Activated CD4-positive, alpha-beta T cell treated with anti-CD3 and anti-CD28 coated beads, Interleukin-2, amount 10 ng/mL, durations not matched to agents 7 days and 5 days (primary cell): ENCODE measurements around the gene DRICH1. TPM values are rescaled to one million over a fixed set of nuclear protein-coding genes. Genes with fewer than 3 reads are reported as not detected.
"Not testable (repeated sequence)": the region's sequence is repeated elsewhere in the genome, so short reads cannot be mapped to it uniquely, and the experiment has no call there.

ENCODE experiments used
- CTCF ChIA-PET: fragments of 350-600 bp; sonication (Branson Sonifier 250); formaldehyde crosslinking; loops from one replicate; lab custom pipeline; 2021; ENCODE audit warnings: antibody characterized with exemption; lab: Charles Lee
- POLR2A ChIA-PET: fragments of 350-600 bp; sonication (Branson Sonifier 250); formaldehyde crosslinking; loops from one replicate; lab custom pipeline; 2021; ENCODE audit warnings: antibody characterized with exemption; lab: Charles Lee
- DNase-seq: peaks from one replicate; pipeline ENCODE4 v3.0.0-alpha.2; 2020
- H3K27ac Mint-ChIP-seq: one replicate; pipeline ENCODE4 v1.8.0; 2021; ENCODE audit warnings: mild to moderate bottlenecking, moderate library complexity, mixed read lengths
- H3K27me3 Mint-ChIP-seq: one replicate; pipeline ENCODE4 v1.8.0; 2021; ENCODE audit warnings: mixed read lengths
- H3K36me3 Mint-ChIP-seq: one replicate; pipeline ENCODE4 v1.8.0; 2021; ENCODE audit warnings: low read depth, mixed read lengths
- H3K4me1 Mint-ChIP-seq: one replicate; pipeline ENCODE4 v1.8.0; 2021; ENCODE audit warnings: mixed read lengths
- H3K4me3 Mint-ChIP-seq: one replicate; pipeline ENCODE4 v1.8.0; 2021; ENCODE audit warnings: mild to moderate bottlenecking, moderate library complexity, mixed read lengths
- H3K9me3 Mint-ChIP-seq: one replicate; pipeline ENCODE4 v1.8.0; 2021; ENCODE audit warnings: mixed read lengths
- total RNA-seq, 2 experiments: library from RNA; stranded (reverse); gene quantifications; one replicate each; pipeline ENCODE4 v1.2.3, GENCODE V29; 2021

Gene DRICH1
- total RNA-seq, 2 experiments from 2014 or later: 1.2 to 1.8 TPM

DNA sequence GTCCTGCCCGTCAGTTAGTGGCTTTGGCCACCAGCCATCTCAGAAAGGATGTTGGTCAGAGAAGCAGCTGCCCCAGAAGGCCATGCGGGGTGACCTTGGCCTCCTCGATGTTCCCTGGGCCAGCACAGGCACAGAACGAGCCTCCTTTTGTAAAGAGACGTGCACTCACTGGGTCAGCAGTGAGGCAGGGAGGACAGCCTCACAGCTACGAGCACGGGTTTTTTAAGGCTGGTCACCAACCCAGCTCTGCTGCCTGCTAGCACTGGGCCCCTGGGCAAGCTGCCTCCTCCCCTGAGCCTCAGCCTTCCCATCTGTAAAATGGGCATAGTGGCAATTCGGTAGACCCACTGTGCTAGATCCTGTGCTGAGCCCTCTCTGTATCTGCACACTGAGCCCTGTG lies 62.8 kb downstream of the DRICH1 start:
- H3K27me3 Mint-ChIP-seq: peaks cover 24% of the 10 kb centered on the region
- no peaks in the 10 kb centered on the region for H3K9me3 Mint-ChIP-seq
- H3K27ac Mint-ChIP-seq: no peak overlapping the region
- H3K36me3 Mint-ChIP-seq: no peaks in the 10 kb centered on the region
- no peak overlapping the region for H3K4me3 Mint-ChIP-seq
- DNase-seq: no peak
- CTCF ChIA-PET: no interaction called here
- H3K4me1 Mint-ChIP-seq: peaks cover 6% of the 10 kb centered on the region
- POLR2A ChIA-PET: no interaction called here

DNA sequence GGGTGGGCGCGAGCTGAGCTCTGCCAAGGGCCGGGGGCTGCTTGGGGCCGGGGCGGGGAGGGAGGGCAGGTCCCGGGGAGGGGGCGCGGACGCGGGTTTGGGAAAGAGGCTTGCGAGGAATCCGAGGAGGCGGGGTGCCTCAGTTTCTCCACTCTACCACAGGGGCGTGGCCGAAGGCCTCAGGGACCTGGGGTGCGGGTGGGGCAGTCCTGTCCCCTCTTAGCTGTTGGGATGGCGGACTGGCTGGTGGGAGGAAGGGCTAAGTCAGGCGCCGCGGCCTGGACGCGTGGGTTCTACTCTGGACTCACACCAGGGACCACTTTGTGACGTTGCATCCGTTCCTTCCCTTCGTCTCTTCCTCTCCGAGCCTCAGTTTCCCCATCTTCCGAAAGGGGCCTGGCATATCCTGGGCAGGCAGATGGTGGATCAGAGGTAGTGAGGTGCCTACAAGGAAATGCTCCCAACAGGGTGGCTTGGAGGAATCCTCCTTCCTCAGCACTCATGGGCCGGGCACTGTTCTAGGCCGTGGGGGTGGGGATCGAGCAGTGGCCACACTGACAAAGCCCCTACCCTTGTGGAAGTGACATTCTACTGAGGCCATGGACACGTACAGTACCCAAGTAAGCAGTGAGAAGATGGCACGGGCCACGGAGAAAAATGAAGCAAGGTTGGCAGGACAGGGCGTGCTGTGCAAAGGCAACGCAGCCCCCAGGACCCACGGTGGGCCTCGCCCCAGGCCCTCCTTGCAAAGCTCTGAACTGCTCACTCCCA lies 65.2 kb downstream of the DRICH1 start:
- Mint-ChIP-seq H3K27me3 (peaks cover 24% of the 10 kb centered on the region), H3K4me3 (no peak overlapping the region), H3K27ac (no peak overlapping the region), H3K36me3 (no peaks in the 10 kb centered on the region), H3K4me1 (peaks cover 6% of the 10 kb centered on the region), H3K9me3 (no peaks in the 10 kb centered on the region)
- POLR2A ChIA-PET: no interaction called here
- no peak for DNase-seq
- CTCF ChIA-PET: interaction anchor here (0.6 to 0.7 kb wide), 2 partner anchors 14 to 131 kb away, joined by 3 read pairs; partner anchors contain the start of gene IGLL1

DNA sequence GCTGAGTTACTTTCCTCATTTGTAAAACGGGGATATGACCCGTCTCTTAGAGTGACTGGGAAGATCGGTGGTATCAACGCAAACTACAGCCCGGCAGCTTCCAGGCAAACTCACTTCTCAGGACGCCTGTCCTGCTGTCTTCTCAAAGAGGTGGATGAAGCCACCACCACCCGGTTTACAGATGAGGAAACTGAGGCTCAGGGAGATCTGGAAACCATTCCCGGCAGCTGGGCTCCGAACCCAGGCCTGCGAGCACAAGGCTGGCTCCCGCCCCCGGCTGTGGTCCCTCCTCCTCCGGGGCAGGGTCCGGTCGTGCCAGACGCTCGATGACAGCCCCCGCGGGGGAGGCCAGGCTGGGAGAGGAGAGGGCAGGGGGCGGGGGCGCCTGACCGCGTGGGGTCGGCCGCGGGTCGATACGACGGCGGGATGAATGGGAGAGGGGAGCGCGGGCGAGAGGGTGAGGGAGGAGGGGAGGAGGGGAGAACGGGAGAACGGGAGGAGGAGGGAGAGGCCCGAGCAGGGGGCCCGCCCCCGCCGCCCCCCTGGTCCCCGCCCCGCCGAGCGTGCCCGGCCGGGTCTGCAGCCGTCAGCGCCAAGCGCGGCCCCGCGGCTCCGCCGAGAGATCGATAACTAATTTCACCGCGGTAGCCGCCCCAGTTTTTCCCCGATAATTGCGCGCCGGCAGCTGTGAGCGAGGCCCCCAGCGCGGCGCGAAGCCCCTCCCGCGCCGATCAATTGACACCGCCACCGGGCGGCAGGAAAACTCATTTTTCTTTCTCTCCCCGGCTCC lies 66.0 kb downstream of the DRICH1 start:
- Mint-ChIP-seq H3K4me3 (peak overlapping the region; percentile 22), H3K4me1 (peaks cover 6% of the 10 kb centered on the region), H3K27me3 (peaks cover 24% of the 10 kb centered on the region), H3K27ac (no peak overlapping the region), H3K36me3 (no peaks in the 10 kb centered on the region), H3K9me3 (no peaks in the 10 kb centered on the region)
- ChIA-PET CTCF (interaction anchor here (0.7 kb wide), 1 partner anchor 132 kb away, joined by 3 read pairs; no protein-coding TSS in a partner anchor), POLR2A (no interaction called here)
- DNase-seq: no peak

DNA sequence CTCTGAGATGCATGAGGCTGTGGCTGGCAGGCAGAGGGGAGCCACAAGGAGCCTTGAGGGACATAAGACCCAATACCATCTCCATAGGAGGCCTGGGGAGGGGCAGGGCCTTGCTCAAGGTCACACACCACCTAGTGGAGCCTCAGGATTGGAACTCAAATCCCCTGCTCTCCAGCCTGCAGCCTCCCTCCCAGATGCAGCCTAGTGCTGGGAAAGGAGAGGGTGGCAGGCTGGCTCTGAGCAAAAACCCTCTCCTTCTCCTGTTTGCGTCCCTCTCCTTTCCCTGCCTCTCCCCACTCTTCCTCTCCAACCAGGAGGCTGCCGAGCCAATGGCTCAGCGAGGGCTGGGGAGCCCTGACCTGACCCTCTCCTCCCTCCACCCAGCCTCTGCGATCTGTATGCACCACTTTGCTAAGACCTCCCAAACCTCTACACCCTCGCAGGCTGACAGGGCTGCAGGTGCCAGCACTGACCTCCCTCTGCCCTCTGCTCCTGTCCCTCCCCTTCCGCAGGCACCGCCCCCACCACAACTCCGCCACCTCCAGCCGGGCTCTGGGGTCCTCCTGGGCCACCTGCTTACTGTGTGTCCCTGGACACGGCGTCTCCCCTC lies 66.7 kb downstream of the DRICH1 start:
- CTCF ChIA-PET: no interaction called here

DNA sequence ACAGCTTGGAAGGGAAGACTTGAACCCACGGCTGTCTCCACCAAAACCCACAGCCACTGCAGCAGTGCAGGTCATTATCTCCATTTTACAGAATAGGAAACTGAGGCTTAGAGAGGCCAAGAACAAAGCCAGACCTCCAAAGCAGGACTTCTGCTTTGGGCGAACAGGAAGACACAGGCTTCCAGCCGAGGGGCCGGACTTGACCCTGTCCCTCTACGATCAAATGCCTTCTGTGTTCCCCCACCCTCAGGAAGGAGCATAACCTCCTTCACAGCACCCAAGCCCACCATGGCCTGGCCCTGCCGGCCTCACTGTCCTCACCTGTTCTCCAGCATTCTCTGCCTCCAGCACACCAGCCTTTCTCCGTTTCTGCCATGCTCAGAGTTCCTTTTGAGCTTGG lies 67.8 kb downstream of the DRICH1 start:
- Mint-ChIP-seq H3K27ac (no peak overlapping the region), H3K36me3 (no peaks in the 10 kb centered on the region), H3K9me3 (no peaks in the 10 kb centered on the region), H3K27me3 (peaks cover 27% of the 10 kb centered on the region), H3K4me3 (no peak overlapping the region), H3K4me1 (peaks cover 6% of the 10 kb centered on the region)
- no peak for DNase-seq
- ChIA-PET CTCF (no interaction called here), POLR2A (no interaction called here)

More for the DNA sequence above, 66.7 kb downstream of the DRICH1 start:
- Mint-ChIP-seq H3K36me3 (no peaks in the 10 kb centered on the region), H3K27me3 (peaks cover 24% of the 10 kb centered on the region), H3K4me1 (peaks cover 6% of the 10 kb centered on the region), H3K9me3 (no peaks in the 10 kb centered on the region), H3K27ac (no peak overlapping the region), H3K4me3 (peak overlapping the region; percentile 22)
- POLR2A ChIA-PET: no interaction called here
- DNase-seq: no peak

DNA sequence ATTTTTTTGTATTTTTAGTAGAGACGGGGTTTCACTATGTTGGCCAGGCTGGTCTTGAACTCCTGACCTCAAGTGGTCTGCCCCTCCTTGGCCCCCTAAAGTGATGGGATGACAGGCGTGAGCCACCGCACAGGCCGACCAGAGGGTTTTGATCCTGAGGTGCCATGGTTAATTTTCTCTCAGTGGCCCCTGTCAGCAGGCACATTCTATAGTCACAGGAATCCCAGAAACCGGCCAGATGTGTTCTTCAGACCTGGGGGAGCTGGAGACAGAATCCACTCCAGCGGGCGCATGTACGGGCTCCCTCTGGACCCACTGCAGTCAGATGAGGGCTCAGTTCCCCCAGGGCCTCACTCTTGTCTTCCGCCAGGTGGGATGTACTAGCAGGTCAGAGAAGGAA lies 69.0 kb downstream of the DRICH1 start:
- Mint-ChIP-seq H3K27me3 (peaks cover 27% of the 10 kb centered on the region), H3K4me1 (peaks cover 6% of the 10 kb centered on the region), H3K4me3 (no peak overlapping the region), H3K36me3 (no peaks in the 10 kb centered on the region), H3K27ac (no peak overlapping the region), H3K9me3 (no peaks in the 10 kb centered on the region)
- no peak for DNase-seq
- ChIA-PET POLR2A (no interaction called here), CTCF (no interaction called here)

DNA sequence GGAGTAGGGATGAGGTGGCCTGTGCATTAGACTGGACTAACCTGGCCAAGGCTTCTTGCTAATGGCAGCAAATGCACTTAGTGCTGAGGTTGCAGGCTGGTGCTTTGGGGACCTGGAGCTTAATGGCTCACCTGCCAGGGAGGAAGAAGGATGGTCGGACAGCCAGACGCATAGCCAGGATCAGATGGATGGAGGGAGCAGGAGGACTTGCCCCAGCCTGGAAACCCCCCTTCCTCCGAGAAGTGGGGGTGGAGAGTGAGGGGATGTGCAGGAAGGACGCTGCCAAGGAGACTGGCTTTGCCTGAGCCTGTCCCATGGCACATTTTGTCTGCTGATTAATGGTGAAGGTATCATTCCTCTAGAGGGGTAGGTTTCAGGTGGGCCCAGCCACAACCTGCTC lies 69.9 kb downstream of the DRICH1 start:
- peaks cover 6% of the 10 kb centered on the region for H3K4me1 Mint-ChIP-seq
- ChIA-PET POLR2A (no interaction called here), CTCF (interaction anchor here (0.6 to 0.9 kb wide), 2 partner anchors 133 to 200 kb away, joined by 3 to 4 read pairs; partner anchors contain the start of gene C22orf15)
- H3K4me3 Mint-ChIP-seq: no peak overlapping the region
- no peaks in the 10 kb centered on the region for H3K9me3 Mint-ChIP-seq
- H3K36me3 Mint-ChIP-seq: no peaks in the 10 kb centered on the region
- peaks cover 22% of the 10 kb centered on the region for H3K27me3 Mint-ChIP-seq
- DNase-seq: no peak
- H3K27ac Mint-ChIP-seq: no peak overlapping the region

DNA sequence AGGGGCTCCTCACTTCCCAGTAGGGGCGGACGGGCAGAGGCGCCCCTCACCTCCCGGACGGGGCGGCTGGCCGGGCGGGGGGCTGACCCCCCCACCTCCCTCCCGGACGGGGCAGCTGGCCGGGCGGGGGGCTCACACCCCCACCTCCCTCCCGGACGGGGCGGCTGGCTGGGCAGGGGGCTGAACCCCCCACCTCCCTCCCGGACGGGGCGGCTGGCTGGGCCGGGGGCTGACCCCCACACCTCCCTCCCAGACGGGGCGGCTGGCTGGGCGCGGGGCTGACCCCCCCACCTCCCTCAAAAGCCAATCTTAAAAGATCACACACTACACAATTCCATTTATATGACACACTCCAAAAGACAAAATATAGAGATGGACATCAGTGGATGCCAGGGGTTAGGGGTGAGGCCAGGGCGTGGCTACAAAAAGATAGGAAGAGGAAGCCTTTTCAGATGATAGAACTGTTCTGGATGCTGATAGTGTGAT lies 71.1 kb downstream of the DRICH1 start:
- H3K27ac Mint-ChIP-seq, DNase-seq, H3K4me3 Mint-ChIP-seq, H3K36me3 Mint-ChIP-seq, H3K9me3 Mint-ChIP-seq, POLR2A ChIA-PET, CTCF ChIA-PET, H3K4me1 Mint-ChIP-seq: not testable (repeated sequence)
- H3K27me3 Mint-ChIP-seq: peaks cover 17% of the 10 kb centered on the region

DNA sequence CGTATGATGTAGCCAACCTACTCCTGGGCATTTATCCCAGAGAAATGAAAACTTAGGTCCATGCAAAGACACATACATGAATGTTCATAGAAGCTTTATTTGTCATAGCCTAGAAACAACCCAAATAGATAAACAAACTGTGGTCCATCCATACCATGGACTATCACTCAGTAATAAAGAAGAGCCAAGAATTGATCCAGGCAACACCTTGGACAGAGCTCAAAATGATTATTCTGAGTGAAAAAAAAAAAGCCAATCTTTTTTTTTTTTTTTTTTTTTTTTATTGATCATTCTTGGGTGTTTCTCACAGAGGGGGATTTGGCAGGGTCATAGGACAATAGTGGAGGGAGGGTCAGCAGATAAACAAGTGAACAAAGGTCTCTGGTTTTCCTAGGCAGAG lies 71.9 kb downstream of the DRICH1 start:
- peaks cover 10% of the 10 kb centered on the region for H3K27me3 Mint-ChIP-seq
- CTCF ChIA-PET: interaction anchor here (1.1 to 1.5 kb wide), 2 partner anchors 31 to 297 kb away, joined by 5 read pairs; partner anchors contain the start of gene SLC2A11
- H3K9me3 Mint-ChIP-seq, POLR2A ChIA-PET, H3K4me1 Mint-ChIP-seq, DNase-seq, H3K36me3 Mint-ChIP-seq, H3K27ac Mint-ChIP-seq, H3K4me3 Mint-ChIP-seq: not testable (repeated sequence)

Other genes starting within 250 kb of the DRICH1 start
- gene IGLL1, start 52.0 kb downstream of the DRICH1 start, total RNA-seq: not detected
- 10 to 100 TPM; 29.1 to 30.1 TPM for gene RGL4, start 58.7 kb upstream of the DRICH1 start, total RNA-seq
- gene ZNF70, start 118.8 kb upstream of the DRICH1 start, total RNA-seq: 1 to 10 TPM; 1.9 to 2.0 TPM
- not detected for gene VPREB3, start 122.1 kb upstream of the DRICH1 start, total RNA-seq
- gene C22orf15, start 130.7 kb upstream of the DRICH1 start, total RNA-seq: 1 to 10 TPM in 1 of 2 experiments, under 1 TPM in 1; 0.99 to 1.3 TPM
- gene CHCHD10, start 135.7 kb upstream of the DRICH1 start, total RNA-seq: 10 to 100 TPM; 44.6 to 55.4 TPM
- under 1 TPM; 0.27 to 0.50 TPM for gene MMP11, start 140.5 kb upstream of the DRICH1 start, total RNA-seq
- 10 to 100 TPM; 91.4 to 92.6 TPM for gene SMARCB1, start 154.6 kb upstream of the DRICH1 start, total RNA-seq
- gene DERL3, start 206.7 kb upstream of the DRICH1 start, total RNA-seq: 1 to 10 TPM; 9.0 to 9.9 TPM
- gene SLC2A11, start 225.6 kb upstream of the DRICH1 start, total RNA-seq: 1 to 10 TPM; 7.8 to 8.8 TPM